Body of pancreas (tissue), 4 donors: Measurements from ENCODE around the gene TRH. TPM values are rescaled to one million over a fixed set of nuclear protein-coding genes. Genes with fewer than 3 reads are reported as not detected.

Experiments used
- ATAC-seq: fragments of 150-250 bp; one replicate; pipeline ENCODE4 v1.9.1; 2016
- DNase-seq, 4 donors: peaks; one replicate each; pipeline ENCODE4 v3.0.0-alpha.2; 2019
- H3K27ac ChIP-seq, 4 donors: fragments of 200-600 bp; sonication (generic); 1 replicate in 3 of 4; 2 replicates in 1 of 4; pipeline versions ENCODE4 v1.5.1 to v1.6.1; 2016 to 2019; ENCODE audit warnings: mild to moderate bottlenecking in 1 of 4, mixed read lengths in 1 of 4, moderate library complexity in 1 of 4
- H3K27me3 ChIP-seq, 2 donors: fragments of 200-600 bp; sonication (generic); one replicate each; pipeline ENCODE4 v1.6.0; 2016; ENCODE audit warnings: mild to moderate bottlenecking in 1 of 2
- H3K36me3 ChIP-seq, 2 donors: fragments of 200-600 bp; sonication (generic); replicated peaks in 1 of 2; 2 replicates each; pipeline ENCODE4 v1.5.1; 2016; ENCODE audit warnings: low read depth in 2 of 2; ENCODE audit not compliant: insufficient read depth in 1 of 2
- H3K4me1 ChIP-seq: fragments of 200-600 bp; sonication (generic); one replicate; pipeline ENCODE4 v1.6.0; 2016
- H3K4me3 ChIP-seq, 2 donors: fragments of 200-600 bp; sonication (generic); 1 replicate in 1 of 2; 2 replicates in 1 of 2; pipeline ENCODE4 v1.5.1; 2016 to 2019
- H3K9me3 ChIP-seq, 3 donors: fragments of 200-600 bp; sonication (generic); 1 replicate in 2 of 3; 2 replicates in 1 of 3; pipeline ENCODE4 v1.5.1; 2016
- CTCF ChIP-seq, 7 experiments: fragments of 450-650 bp in 4 of 7; fragments of 200-600 bp in 3 of 7; sonication (generic) in 3 of 7; IDR thresholded peaks; one replicate each; pipeline ENCODE4 v1.5.1; 2016 to 2019; ENCODE audit warnings: antibody characterized with exemption in 7 of 7
- POLR2A ChIP-seq, 3 donors: fragments of 450-650 bp; IDR thresholded peaks; one replicate each; pipeline ENCODE4 v1.6.1; 2016; ENCODE audit warnings: antibody characterized with exemption in 3 of 3, mild to moderate bottlenecking in 2 of 3
- WGBS, 2 donors: methylation state at CpG; one replicate each; pipeline ENCODE4 v1.1.5; 2017; 5-methylcytosine and 5-hydroxymethylcytosine counted together
- intact Hi-C: fragments of 100-400 bp; cut with DNase I; formaldehyde crosslinking; loops from one replicate; pipeline ENCODE4 v1.15.1; 2023
- total RNA-seq, 2 donors: library from RNA; depleted of rRNA; stranded (reverse); fragments of >200 nt; gene quantifications; one replicate each; pipeline ENCODE4 v1.1.0, GENCODE V29; 2016

Gene TRH
- total RNA-seq, 2 donors from 2014 or later: not detected

- intact Hi-C loops: no loop called here
- TF ChIP-seq POLR2A (IDR thresholded peaks at IDR 0.05) (no peak), CTCF (IDR thresholded peaks at IDR 0.05) (no peak)
- no peak for DNase-seq
- H3K4me1 ChIP-seq: peaks cover 19% of the 10 kb centered on the region
- H3K4me3 ChIP-seq: no peak overlapping the region
- peaks cover 0 to 13% of the 10 kb centered on the region in 2 donors for H3K27me3 ChIP-seq
- no peak for ATAC-seq
- WGBS, 2 donors: 87 to 91% methylated on average over 2 of the region's 2 CpGs
- no peaks in the 10 kb centered on the region for H3K36me3 ChIP-seq
- no peak overlapping the region for H3K27ac ChIP-seq
- H3K9me3 ChIP-seq: no peaks in the 10 kb centered on the region
These were observed 3.6 kb downstream of the TRH start for GRCh38 chr3:129978123-129978522.

- TF ChIP-seq POLR2A (IDR thresholded peaks at IDR 0.05) (no peak), CTCF (IDR thresholded peaks at IDR 0.05) (no peak)
- DNase-seq: no peak
- Histone ChIP-seq H3K27ac (no peak overlapping the region), H3K27me3 (peaks cover 0 to 6% of the 10 kb centered on the region in 2 donors), H3K4me3 (no peak overlapping the region), H3K4me1 (peaks cover 12% of the 10 kb centered on the region), H3K36me3 (no peaks in the 10 kb centered on the region), H3K9me3 (no peaks in the 10 kb centered on the region)
- no peak for ATAC-seq
- 70 to 76% methylated on average over 5 of the region's 5 CpGs for WGBS, 2 donors
- intact Hi-C loops: no loop called here
These were observed 5.4 kb downstream of the TRH start for GRCh38 chr3:129979905-129980304.

GRCh38 chr3:129983561-129983960 is 9.0 kb downstream of the TRH start:
- intact Hi-C loops: no loop called here
- Histone ChIP-seq H3K27ac (no peak overlapping the region), H3K36me3 (no peaks in the 10 kb centered on the region), H3K4me1 (no peaks in the 10 kb centered on the region), H3K27me3 (no peaks in the 10 kb centered on the region), H3K9me3 (no peaks in the 10 kb centered on the region), H3K4me3 (no peak overlapping the region)
- ATAC-seq (no peak), DNase-seq (no peak)
- TF ChIP-seq POLR2A (IDR thresholded peaks at IDR 0.05) (no peak), CTCF (IDR thresholded peaks at IDR 0.05) (no peak)
- 82% methylated on average over 8 of the region's 8 CpGs for WGBS, 2 donors

- H3K36me3 ChIP-seq: no peaks in the 10 kb centered on the region
- H3K27ac ChIP-seq: no peak overlapping the region
- DNase-seq (no peak), ATAC-seq (no peak)
- no peaks in the 10 kb centered on the region for H3K4me1 ChIP-seq
- WGBS, 2 donors: 72 to 93% methylated on average over 2 of the region's 2 CpGs
- TF ChIP-seq POLR2A (IDR thresholded peaks at IDR 0.05): no peak
- no peak for TF ChIP-seq CTCF (IDR thresholded peaks at IDR 0.05)
- H3K9me3 ChIP-seq: no peaks in the 10 kb centered on the region
- H3K4me3 ChIP-seq: no peak overlapping the region
- H3K27me3 ChIP-seq: no peaks in the 10 kb centered on the region
- intact Hi-C loops: no loop called here
These were observed 9.6 kb downstream of the TRH start for GRCh38 chr3:129984125-129984524.

- TF ChIP-seq CTCF (IDR thresholded peaks at IDR 0.05) (no peak), POLR2A (IDR thresholded peaks at IDR 0.05) (no peak)
- ATAC-seq (no peak), DNase-seq (peak in 1 of 4 donors; percentile 7)
- Histone ChIP-seq H3K27me3 (no peaks in the 10 kb centered on the region), H3K9me3 (no peaks in the 10 kb centered on the region), H3K27ac (no peak overlapping the region), H3K4me1 (no peaks in the 10 kb centered on the region), H3K36me3 (no peaks in the 10 kb centered on the region), H3K4me3 (no peak overlapping the region)
- WGBS, 2 donors: 79 to 82% methylated on average over 12 to 14 of the region's 14 CpGs
- intact Hi-C loops: no loop called here
These were observed 10.6 kb downstream of the TRH start for GRCh38 chr3:129985113-129985512.
